ENCODE results near the gene ADNP2.

- no peak for TF ChIP-seq CTCF (IDR thresholded peaks at IDR 0.05)
- TF ChIP-seq POLR2AphosphoS5 (IDR thresholded peaks at IDR 0.05; ENCODE audit: low read depth, low read length), result no peak
Measured at GRCh38 chr18:80180778-80181564, 71.9 kb downstream of the ADNP2 start.
